AG09319 (cell line): ENCODE data around the gene RHBDL1.

Experiments used
- DNase-seq: peaks from one replicate; pipeline ENCODE4 v3.0.0-alpha.2; 2010; ENCODE audit warnings: low read depth; ENCODE audit errors: extremely low read depth
- TF ChIP-seq, protein P1 (sequence below): IDR thresholded peaks from 2 replicates; pipeline ENCODE4 v1.5.1; 2011; ENCODE audit warnings: low read depth, mild to moderate bottlenecking, inconsistent platforms, low read length, moderate library complexity

RHBDL1 gene

DNA sequence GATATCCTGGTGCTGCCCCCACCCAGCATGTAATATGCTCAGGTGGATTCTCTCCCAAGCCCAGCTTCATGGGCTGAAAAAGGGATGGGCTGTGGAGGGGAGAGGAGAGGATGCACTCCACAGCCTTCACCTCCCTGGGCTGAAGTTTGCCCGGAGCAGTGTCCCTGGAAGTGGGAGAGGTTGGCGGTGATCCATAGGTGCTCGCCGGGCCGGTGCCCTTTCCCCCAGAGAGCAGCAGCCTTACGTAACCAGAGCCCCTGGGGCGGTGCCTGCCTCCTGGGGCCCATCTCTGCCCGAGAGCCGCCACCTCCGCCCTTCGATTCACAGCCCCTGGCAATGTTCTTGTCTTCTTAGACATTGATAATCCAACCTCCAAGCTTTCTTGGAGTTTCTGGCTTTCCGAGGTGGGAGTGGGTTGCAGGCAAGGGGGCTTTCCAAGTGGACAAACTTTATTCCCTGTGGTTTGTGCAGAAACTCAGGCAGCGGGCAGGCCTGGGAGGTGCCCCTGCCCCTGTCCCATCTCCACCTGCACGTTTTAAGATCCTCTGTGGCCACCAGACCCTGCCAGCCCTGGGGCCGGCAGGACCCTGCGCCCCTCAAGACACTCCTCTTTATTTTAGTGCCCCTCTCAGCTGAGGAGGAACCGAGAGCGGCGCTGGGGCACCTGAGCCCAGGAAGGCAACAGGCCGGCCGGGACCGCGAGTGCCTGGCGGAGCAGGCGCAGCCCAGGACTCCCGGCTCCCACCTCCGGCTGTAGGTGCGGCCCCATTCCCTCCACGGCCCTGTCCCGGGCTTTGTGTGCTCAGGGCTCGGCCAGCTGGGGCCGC lies 29.4 kb upstream of the RHBDL1 start:
- TF ChIP-seq, protein P1, sequence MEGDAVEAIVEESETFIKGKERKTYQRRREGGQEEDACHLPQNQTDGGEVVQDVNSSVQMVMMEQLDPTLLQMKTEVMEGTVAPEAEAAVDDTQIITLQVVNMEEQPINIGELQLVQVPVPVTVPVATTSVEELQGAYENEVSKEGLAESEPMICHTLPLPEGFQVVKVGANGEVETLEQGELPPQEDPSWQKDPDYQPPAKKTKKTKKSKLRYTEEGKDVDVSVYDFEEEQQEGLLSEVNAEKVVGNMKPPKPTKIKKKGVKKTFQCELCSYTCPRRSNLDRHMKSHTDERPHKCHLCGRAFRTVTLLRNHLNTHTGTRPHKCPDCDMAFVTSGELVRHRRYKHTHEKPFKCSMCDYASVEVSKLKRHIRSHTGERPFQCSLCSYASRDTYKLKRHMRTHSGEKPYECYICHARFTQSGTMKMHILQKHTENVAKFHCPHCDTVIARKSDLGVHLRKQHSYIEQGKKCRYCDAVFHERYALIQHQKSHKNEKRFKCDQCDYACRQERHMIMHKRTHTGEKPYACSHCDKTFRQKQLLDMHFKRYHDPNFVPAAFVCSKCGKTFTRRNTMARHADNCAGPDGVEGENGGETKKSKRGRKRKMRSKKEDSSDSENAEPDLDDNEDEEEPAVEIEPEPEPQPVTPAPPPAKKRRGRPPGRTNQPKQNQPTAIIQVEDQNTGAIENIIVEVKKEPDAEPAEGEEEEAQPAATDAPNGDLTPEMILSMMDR: no peak
- DNase-seq: no peak

DNA sequence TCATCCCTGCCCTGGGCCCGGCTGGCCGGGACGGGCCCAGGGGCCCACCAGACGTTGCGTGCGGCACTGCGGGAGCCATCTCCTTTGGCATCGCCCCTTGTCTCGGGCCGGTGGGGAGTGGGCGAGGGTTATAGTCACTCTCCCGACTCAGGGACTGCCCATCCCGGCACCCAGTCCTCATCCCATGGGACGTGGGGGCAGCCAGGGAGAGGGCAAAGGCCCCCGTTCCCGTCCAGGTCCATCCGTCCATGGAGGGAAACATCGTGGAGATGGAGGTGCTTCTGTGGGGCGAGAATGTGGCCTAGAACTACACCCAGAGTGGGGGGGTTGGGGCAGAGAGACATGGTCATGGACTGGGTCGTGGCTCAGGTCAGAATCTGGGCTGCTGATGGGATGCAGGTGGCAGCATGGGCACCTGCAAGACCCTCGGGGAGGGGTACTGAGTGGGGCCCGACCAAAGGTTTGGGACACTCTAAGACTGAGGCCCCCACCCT lies 28.7 kb upstream of the RHBDL1 start:
- TF ChIP-seq, protein P1: no peak
- no peak for DNase-seq

DNA sequence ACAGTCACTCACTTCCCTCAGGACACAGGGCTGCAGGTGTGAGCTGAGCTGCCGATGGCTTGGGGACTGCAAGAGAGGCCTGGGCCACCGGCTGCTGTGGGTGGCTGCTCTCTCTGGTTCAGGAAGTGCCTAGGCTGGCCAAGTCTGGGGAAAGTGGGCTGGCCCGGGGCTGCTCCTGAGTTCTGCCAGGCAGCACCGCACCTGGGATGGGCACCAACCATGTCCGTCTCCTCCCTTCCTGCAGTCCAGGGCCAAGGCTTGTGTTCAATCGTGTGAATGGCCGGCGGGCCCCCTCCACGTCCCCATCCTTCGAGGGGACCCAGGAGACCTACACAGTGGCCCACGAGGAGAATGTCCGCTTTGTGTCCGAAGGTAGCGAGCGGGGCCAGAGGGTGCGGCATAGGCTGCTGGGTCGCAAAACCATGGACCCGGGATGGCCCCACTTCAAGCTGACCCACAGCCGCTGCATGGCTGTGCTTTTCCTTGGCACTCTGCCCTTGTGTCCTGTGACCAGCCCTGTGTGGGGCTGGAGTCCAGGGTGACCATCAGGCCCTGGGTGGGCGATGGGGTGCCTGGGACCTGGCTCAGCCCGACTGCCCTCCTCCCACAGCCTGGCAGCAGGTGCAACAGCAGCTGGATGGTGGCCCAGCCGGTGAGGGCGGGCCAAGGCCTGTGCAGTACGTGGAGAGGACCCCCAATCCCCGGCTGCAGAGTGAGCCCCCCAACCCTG lies 28.1 kb upstream of the RHBDL1 start:
- DNase-seq: no peak
- TF ChIP-seq, protein P1: no peak

DNA sequence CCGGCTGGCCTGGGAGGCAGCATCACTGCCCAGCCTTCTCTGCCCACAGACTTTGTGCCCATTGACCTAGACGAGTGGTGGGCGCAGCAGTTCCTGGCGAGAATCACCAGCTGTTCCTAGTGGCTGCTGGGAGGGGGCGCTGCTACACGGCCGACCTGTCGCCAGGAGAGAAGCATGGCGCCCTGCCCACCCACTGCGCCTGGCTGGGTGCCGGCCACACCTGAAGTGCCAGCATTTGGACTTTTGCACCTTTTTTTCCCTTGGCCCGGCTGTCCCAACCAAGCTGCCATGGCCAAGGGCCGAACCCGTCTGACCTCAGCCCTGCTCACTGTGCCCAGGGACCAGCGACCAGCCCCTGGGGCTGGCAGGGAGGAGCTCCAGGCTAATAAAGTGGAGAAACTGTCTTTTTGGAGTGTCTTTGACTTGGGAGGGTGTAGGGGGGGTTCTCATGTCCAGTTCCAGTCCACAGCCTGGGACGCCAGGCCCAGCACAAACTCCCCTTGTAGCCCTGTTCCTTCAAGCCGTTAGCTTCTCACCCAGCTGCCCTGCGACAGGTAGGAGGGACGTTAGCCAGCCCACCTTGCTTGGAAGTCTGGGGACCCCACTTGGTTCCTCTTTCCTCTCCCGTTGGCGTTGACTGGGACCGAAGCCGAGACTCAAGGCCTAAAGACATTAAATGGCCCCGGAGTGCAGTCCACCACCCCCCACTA lies 27.2 kb upstream of the RHBDL1 start:
- DNase-seq: no peak
- TF ChIP-seq, protein P1: peak; percentile 43

DNA sequence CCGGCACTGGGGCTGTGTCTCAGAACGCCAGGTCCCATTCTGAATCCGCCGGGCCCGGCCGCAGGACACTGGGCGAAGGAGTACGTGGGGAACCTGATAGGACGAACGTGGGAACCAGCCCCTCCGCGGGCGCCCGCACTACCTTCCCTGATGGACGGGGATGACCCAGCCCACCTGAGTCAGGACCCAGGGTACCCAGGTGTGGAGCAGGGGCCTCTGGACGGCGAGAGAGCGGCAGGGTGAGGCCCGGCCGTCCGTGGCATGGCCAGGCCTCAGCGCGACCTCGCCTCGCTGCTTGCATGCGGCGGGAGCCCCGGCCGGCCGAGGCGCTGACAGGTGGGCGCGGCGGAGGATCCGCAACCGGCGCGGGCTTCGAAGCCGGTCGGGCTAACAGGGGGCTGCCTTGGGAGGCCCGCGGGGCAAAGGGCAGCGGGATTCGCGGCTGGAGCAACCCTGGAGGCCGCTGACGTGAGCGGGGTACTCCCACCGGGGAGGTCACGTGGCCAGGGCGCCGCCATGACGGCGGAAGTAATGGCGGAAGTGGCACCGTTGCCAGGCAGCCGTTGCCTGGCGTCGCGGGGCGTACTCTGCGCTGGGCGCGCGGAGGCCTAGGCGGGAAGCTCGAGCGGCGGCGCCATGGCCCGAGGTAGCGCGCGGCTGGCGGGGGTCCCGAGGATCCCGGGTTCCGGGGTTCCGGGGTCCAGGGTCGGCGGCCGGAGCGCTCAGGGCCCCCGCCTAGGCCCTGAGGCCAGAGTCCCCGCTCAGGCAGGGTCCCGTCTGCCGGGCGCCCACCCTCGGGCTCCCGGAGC lies 26.5 kb upstream of the RHBDL1 start, which contains the start of gene WDR90:
Gene WDR90 (plus strand): TSS at position 585 of the 809 bp plus-strand sequence. CDS start 52 bp downstream, at position 637.
- TF ChIP-seq, protein P1: no peak
- peak; percentile 70 for DNase-seq

DNA sequence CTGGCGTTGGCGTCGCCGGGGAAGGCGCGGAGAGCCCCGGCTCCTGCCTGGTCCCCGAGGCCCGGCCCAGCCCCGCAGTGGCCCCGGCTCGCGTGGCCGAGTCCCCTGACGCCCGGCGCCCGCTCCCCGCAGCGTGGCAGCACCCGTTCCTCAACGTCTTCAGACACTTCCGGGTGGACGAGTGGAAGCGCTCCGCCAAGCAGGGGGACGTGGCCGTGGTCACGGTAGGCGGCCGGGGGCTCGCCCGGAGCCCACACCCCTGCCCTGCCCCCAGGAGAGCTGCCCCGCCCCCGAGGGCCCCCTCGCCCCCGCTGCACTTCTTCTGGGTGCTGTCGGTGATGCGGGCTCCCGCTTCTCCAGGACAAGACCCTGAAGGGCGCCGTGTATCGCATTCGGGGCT lies 25.8 kb upstream of the RHBDL1 start:
- TF ChIP-seq, protein P1: no peak
- DNase-seq: no peak
